NCI-H187 treated with DMSO at 0.1 percent for 48 hours (cell line): Measurements from ENCODE around the gene SAXO2.
"Not testable (repeated sequence)": the region's sequence is repeated elsewhere in the genome, so short reads cannot be mapped to it uniquely, and the experiment has no call there.

Experiments used
- DNase-seq: peaks from one replicate; lab custom pipeline; 2025; lab: John Stamatoyannopoulos, UW

The SAXO2 gene

GRCh38 chr15:82286475-82286874 is 23.9 kb downstream of the SAXO2 start:
- DNase-seq: not testable (repeated sequence)

GRCh38 chr15:82288202-82288601 is 25.6 kb downstream of the SAXO2 start:
- not testable (repeated sequence) for DNase-seq

GRCh38 chr15:82292271-82292670 is 29.7 kb downstream of the SAXO2 start:
- DNase-seq: no peak

GRCh38 chr15:82294061-82294690 is 31.6 kb downstream of the SAXO2 start:
- no peak for DNase-seq

- DNase-seq: no peak
Observed at GRCh38 chr15:82297546-82297945, 34.9 kb downstream of the SAXO2 start.

- no peak for DNase-seq
Observed at GRCh38 chr15:82298032-82298431, 35.4 kb downstream of the SAXO2 start.

GRCh38 chr15:82298520-82298919 is 35.9 kb downstream of the SAXO2 start:
- DNase-seq: no peak

- DNase-seq: not testable (repeated sequence)
Observed at GRCh38 chr15:82299511-82299914, 36.9 kb downstream of the SAXO2 start.

GRCh38 chr15:82300326-82300725 is 37.7 kb downstream of the SAXO2 start:
- DNase-seq: not testable (repeated sequence)

GRCh38 chr15:82300883-82301282 is 38.3 kb downstream of the SAXO2 start:
- DNase-seq: no peak

GRCh38 chr15:82301296-82302016 is 38.8 kb downstream of the SAXO2 start:
- no peak for DNase-seq

GRCh38 chr15:82303956-82304777 is 41.5 kb downstream of the SAXO2 start:
- DNase-seq: no peak

- DNase-seq: no peak
Observed at GRCh38 chr15:82304778-82305090, 42.1 kb downstream of the SAXO2 start.

- DNase-seq: no peak
Observed at GRCh38 chr15:82305621-82306048, 43.0 kb downstream of the SAXO2 start.

GRCh38 chr15:82306791-82307713 is 44.4 kb downstream of the SAXO2 start:
- DNase-seq: no peak

GRCh38 chr15:82307714-82308081 is 45.1 kb downstream of the SAXO2 start:
- DNase-seq: no peak

GRCh38 chr15:82309802-82310201 is 47.2 kb downstream of the SAXO2 start:
- no peak for DNase-seq

- not testable (repeated sequence) for DNase-seq
Observed at GRCh38 chr15:82311321-82311720, 48.7 kb downstream of the SAXO2 start.

GRCh38 chr15:82312586-82313349 is 50.1 kb downstream of the SAXO2 start:
- DNase-seq: no peak

- DNase-seq: no peak
Observed at GRCh38 chr15:82313446-82313845, 50.8 kb downstream of the SAXO2 start.
